Osteocyte (in vitro differentiated cells): ENCODE measurements around the gene APOBEC3B. TPM values are rescaled to one million over a fixed set of nuclear protein-coding genes. Genes with fewer than 3 reads are reported as not detected.

ENCODE experiments used
- DNase-seq: peaks from one replicate; pipeline ENCODE4 v3.0.0; 2021; ENCODE audit warnings: mixed read lengths; ENCODE audit not compliant: unreplicated experiment; ENCODE audit errors: extremely low spot score
- H3K27ac Mint-ChIP-seq: one replicate; pipeline ENCODE4 v1.8.0; 2021; ENCODE audit warnings: mild to moderate bottlenecking, mixed read lengths; ENCODE audit not compliant: unreplicated experiment
- H3K27me3 Mint-ChIP-seq: one replicate; pipeline ENCODE4 v1.8.0; 2021; ENCODE audit warnings: mixed read lengths; ENCODE audit not compliant: unreplicated experiment
- H3K36me3 Mint-ChIP-seq: one replicate; pipeline ENCODE4 v1.8.0; 2021; ENCODE audit warnings: mixed read lengths; ENCODE audit not compliant: unreplicated experiment
- H3K4me1 Mint-ChIP-seq: one replicate; pipeline ENCODE4 v1.8.0; 2021; ENCODE audit warnings: mixed read lengths; ENCODE audit not compliant: unreplicated experiment
- H3K4me3 Mint-ChIP-seq: one replicate; pipeline ENCODE4 v1.8.0; 2021; ENCODE audit warnings: mild to moderate bottlenecking, moderate library complexity, mixed read lengths; ENCODE audit not compliant: unreplicated experiment
- H3K9me3 Mint-ChIP-seq: one replicate; pipeline ENCODE4 v1.8.0; 2021; ENCODE audit warnings: mixed read lengths; ENCODE audit not compliant: unreplicated experiment
- CTCF ChIP-seq: fragments of 200-600 bp; sonication (generic); IDR thresholded peaks from 2 replicates; pipeline ENCODE4 v1.5.0; 2021; ENCODE audit warnings: antibody characterized with exemption, mild to moderate bottlenecking, moderate library complexity
- total RNA-seq: library from RNA; stranded (reverse); gene quantifications from 2 replicates; pipeline ENCODE4 v1.2.1, GENCODE V29; 2021

Gene APOBEC3B
- total RNA-seq, 1 donor from 2014 or later, result 4.2 TPM

GRCh38 chr22:38937541-38937940, 44.6 kb upstream of the APOBEC3B start:
- Mint-ChIP-seq H3K9me3 (no peaks in the 10 kb centered on the region), H3K4me3 (no peak overlapping the region), H3K27me3 (peaks cover 75% of the 10 kb centered on the region), H3K27ac (no peak overlapping the region), H3K36me3 (no peaks in the 10 kb centered on the region), H3K4me1 (no peaks in the 10 kb centered on the region)
- no peak for TF ChIP-seq CTCF
- no peak for DNase-seq

GRCh38 chr22:38938221-38938620, 43.9 kb upstream of the APOBEC3B start:
- H3K27me3 Mint-ChIP-seq, result peaks cover 74% of the 10 kb centered on the region

GRCh38 chr22:38938925-38939324, 43.2 kb upstream of the APOBEC3B start:
- Mint-ChIP-seq H3K9me3 (no peaks in the 10 kb centered on the region), H3K27ac (no peak overlapping the region), H3K4me1 (no peaks in the 10 kb centered on the region)

More at GRCh38 chr22:38938221-38938620, 43.9 kb upstream of the APOBEC3B start:
- no peaks in the 10 kb centered on the region for H3K9me3 Mint-ChIP-seq
- no peak overlapping the region for H3K4me3 Mint-ChIP-seq
- no peak overlapping the region for H3K27ac Mint-ChIP-seq
- H3K4me1 Mint-ChIP-seq, result no peaks in the 10 kb centered on the region
- DNase-seq, result no peak
- no peaks in the 10 kb centered on the region for H3K36me3 Mint-ChIP-seq
- TF ChIP-seq CTCF, result no peak

GRCh38 chr22:38940811-38941384, 41.2 kb upstream of the APOBEC3B start:
- no peak for DNase-seq

More at GRCh38 chr22:38938925-38939324, 43.2 kb upstream of the APOBEC3B start:
- Mint-ChIP-seq H3K36me3 (no peaks in the 10 kb centered on the region), H3K4me3 (no peak overlapping the region), H3K27me3 (peaks cover 76% of the 10 kb centered on the region)
- DNase-seq, result no peak
- no peak for TF ChIP-seq CTCF

More at GRCh38 chr22:38940811-38941384, 41.2 kb upstream of the APOBEC3B start:
- H3K4me3 Mint-ChIP-seq, result no peak overlapping the region
- H3K9me3 Mint-ChIP-seq, result no peaks in the 10 kb centered on the region
- H3K27ac Mint-ChIP-seq, result no peak overlapping the region
- H3K36me3 Mint-ChIP-seq, result no peaks in the 10 kb centered on the region
- H3K27me3 Mint-ChIP-seq, result peaks cover 75% of the 10 kb centered on the region
- TF ChIP-seq CTCF, result no peak
- no peaks in the 10 kb centered on the region for H3K4me1 Mint-ChIP-seq
